NCI-H1417 treated with DMSO at 0.1 percent for 48 hours (cell line): Measurements from ENCODE around the gene SCAF1.

Experiments used
- DNase-seq: peaks from one replicate; lab custom pipeline; 2025; lab: John Stamatoyannopoulos, UW

Gene SCAF1

DNA sequence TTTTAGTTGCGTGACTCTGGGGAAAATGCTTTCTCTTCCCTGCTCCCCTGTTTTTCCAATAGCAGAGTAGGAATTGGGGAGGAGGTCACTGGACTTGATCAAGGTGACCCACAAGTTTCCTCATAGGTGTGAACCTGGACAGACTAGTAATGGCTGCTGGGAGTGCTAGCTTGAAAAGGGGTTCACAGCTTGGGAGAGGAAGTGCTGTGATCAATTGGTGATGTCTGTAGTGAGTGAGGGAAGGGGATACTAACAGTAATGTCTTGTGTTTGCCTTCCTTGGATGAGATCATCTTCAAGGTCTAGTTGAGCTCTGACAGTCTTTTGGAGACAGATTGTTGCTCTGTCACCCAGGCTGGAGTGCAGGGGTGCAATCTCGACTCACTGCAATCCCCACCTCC, 25.5 kb downstream of the SCAF1 start:
- DNase-seq, result no peak

DNA sequence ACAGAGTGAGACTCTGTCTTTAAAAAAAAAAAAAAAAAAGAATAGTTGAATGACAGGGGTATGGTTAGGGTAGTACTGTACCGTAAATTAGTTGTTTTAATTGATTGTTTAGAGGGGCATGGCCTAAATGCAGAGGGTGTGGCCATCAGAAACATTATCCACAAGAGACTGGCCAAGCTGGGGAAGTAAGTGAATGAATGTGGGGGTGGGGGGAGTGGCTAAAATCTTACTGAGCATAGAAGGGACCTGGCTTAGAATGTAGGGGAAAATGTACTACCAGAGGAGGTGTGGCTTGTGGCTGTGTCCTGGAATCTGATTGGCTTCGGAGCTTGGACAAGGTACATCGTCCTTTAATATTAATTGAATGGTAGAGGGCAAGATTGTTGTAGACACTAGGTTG, 27.5 kb downstream of the SCAF1 start:
- no peak for DNase-seq

- DNase-seq, result no peak
These were observed 30.3 kb downstream of the SCAF1 start for GRCh38 chr19:49672131-49672919.

DNA sequence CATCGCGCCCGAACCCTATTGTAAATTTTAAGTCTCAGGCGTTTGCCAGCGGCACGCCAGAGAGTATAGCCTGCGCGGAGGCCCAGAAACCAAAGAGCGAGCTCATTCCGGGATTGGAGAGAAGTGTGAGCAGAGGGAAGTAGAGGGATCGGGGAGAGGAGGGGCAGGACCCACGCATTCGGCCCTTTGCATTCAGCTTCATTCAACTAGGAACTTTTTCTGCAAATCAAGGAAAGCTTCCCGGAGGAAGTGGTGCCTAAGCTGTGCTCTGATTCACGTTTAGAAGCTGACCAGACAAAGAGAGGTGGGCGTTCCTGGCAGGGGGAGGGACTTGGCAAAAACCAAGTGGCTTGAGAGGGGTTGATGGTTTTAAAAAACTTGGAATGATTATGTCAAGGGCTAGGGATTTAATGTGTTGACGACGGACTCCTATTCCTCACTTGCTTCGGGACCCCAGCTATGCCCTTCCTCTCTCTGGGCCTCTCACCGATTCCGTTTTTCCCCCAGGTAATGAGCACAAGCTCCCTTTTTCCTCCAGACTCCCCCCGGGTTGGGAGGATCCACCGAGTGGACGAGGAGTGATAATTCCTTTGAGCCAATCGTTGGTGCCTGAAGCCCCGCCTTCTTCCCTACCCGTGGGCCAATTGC, 34.3 kb downstream of the SCAF1 start:
- DNase-seq, result no peak

DNA sequence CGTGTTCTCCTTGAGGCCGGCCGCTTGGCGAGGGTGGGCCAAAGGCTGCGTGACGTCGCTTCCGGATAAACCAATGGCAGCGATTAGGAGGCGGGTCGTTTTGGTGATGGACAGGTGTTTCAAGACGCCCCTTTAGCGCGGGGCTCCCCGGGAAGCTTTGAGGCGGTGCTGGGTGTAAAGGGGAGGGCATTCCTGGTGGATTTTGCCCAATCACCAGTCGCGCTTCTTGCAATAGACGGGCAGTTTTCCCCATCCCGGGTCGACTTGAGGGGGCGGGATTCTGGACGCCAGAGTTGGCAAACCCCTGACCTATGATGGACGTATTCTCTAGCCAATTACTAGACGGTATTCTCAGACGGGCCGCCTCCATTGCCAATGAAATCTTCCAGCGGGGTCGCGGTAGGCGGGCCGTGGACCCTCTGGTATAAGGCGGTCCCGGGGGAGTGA, 34.8 kb downstream of the SCAF1 start:
- peak; percentile 100 for DNase-seq

DNA sequence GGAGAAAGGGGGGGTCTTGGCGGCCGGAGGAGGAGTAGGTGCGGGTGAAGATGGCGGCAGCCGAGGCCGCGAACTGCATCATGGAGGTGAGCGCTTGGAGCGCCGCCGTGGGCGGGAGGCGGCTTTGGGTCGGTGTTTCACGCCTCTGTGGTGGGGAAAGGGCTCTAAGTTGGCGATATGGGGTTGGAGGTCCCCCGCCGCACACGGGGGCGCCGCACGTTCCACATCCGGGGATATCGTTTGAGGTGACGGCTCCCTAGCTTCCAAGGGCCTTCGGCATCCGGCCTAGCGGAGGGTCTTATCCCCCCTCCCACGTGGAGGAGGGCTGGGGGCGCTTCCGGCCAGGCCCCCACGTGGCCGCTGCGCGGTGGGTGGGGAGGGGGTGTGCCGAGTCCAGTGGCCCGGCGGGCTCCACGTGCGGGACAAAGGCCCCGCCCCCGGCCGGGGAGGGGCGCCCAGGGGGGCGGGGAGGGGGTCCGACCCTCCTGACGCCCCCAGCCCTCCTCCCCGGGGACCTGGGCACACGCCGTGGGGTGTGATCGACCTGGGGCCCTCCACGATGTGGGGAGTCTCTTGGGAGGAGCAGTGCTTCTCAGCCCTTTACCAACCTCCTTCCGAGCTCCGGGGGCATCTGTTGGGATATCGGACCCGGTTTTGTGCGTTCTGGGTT, 35.4 kb downstream of the SCAF1 start, which contains the start of gene PRMT1:
Gene PRMT1 (plus strand): TSS at position 41 of the 670 bp plus-strand sequence. CDS start 10 bp downstream, at position 51.
- no peak for DNase-seq

GRCh38 chr19:49677901-49678674, 36.1 kb downstream of the SCAF1 start:
- DNase-seq, result no peak

DNA sequence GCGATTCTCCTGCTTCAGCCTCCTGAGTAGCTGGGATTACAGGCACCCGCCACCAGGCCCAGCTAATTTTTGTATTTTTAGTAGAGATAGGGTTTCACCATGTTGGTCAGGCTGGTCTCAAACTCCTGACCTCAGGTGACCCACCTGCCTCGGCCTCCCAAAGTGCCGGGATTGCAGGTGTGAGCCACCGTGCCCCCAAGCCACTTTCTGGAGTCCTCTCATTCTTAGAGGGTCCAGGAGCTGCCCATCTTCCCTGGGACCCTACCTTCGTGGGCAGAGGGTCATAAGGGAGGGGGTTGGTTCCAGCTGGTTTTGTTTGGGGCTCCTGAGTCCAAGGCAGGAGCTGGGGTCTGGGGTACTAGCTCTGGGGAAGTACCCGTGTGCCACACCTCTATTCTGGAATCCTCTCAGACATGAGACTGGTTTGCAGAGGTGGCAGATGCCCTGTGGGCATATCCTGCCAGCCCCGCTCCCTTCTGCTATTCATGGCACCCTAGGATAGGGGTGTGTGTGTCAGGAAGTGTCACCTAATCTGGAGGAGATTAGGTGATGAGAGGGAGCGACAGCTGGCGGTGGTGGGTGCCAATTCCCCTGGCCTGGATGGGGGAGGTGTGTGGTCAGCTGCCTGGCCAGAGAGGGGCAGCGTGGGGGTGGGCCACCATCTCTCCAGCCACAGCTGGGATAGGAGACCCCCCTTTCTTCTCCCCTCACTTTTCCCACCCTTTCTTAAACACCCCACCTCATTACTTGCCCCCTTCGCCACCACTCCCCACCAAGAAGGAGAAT, 37.2 kb downstream of the SCAF1 start:
- no peak for DNase-seq

DNA sequence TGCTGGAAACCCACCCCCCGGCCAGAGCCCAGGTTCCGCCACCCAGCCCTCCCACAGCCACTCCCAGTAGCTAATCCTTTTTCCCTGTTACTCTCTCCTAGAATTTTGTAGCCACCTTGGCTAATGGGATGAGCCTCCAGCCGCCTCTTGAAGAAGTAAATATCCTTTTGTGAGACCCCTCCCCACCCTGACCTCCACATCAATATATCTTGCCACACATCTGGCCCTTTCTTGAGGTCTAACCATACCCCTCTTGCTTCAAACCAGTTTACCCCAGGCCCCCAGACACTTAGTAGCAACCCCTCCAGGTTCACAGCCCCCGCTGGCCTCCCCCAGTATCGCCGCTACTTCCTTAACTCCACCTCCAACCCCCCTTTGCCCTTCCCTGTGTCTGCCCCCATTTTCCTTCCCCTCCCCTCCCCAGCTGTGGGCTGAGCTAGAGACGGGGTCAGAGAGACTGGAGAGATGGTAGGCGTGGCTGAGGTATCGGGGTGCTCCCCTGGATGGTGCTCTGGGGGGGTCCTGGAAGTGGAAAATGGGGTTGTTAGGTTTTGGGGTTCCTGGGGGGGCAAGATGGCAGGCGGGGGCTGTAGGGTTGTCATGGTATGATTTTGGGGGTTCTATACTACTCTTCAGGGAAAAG, 37.9 kb downstream of the SCAF1 start:
- DNase-seq, result no peak

DNA sequence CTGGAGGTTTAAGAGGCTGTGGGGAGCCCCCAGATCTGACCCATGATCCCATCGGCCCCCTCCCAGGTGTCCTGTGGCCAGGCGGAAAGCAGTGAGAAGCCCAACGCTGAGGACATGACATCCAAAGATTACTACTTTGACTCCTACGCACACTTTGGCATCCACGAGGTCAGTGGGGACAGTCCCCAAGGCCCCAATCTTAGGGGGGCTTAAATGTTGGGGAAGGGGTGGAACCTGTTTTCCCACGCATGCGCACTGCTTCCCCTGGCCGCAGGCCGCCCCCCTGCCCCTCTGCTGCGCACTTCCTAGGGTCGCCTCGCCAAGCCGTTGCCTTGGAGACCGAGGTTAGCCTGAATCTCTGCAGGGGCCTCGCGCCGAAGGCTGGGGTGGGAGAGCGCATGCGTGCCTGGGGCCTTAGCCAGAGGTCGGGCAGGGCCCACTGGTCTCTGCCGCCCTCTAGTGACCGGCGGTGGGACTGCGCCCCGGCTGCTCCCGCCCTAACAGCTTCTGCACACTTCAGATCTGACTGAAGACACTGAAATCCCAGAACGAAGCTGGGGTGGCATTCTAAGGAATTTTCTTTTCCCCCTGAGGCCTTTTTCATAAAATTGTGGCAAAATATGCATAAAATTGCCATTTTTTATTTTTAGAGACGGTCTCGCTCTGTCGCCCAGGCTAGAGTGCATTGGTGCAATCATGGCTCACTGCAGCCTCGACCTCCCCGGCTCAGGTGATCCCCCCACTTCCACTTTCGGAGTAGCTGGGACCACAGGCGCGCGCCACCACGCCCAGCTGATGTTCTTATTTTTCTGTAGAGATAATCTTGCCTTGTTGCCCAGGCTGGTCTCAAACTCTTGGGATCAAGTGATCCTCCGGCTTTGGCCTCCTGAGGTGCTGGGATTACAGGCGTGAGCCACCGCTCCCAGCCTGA, 38.7 kb downstream of the SCAF1 start:
- peak; percentile 75 for DNase-seq

DNA sequence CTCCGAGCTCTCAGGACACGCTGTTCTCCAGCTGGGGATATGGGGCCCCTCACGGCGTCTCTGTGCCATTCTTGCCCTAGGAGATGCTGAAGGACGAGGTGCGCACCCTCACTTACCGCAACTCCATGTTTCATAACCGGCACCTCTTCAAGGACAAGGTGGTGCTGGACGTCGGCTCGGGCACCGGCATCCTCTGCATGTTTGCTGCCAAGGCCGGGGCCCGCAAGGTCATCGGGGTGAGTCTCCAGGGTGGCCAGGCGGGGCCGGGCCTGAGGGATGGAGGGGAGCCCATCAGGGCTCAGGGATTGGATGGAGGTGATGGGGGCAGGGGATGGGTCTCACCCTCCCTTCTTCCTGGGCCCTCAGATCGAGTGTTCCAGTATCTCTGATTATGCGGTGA, 39.8 kb downstream of the SCAF1 start:
- no peak for DNase-seq

DNA sequence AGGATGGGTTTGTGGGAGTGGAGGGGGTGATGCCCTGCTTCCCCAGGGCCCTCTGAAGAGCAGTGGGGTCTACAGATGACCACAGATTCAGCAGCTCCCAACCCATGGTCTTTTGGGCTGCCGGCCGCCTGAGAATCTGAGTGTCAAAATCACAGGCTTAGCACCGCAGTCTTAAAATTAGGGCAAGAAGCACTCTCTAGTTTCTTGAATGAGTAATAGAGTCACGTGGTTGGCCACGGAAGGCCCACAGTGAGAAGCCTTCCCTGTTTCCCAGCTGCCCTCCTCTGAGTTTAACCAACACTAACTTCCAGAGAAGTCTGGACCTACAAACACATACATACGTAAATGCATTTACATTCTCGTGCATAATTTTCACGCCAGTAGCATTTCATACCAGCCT, 40.3 kb downstream of the SCAF1 start:
- no peak for DNase-seq

DNA sequence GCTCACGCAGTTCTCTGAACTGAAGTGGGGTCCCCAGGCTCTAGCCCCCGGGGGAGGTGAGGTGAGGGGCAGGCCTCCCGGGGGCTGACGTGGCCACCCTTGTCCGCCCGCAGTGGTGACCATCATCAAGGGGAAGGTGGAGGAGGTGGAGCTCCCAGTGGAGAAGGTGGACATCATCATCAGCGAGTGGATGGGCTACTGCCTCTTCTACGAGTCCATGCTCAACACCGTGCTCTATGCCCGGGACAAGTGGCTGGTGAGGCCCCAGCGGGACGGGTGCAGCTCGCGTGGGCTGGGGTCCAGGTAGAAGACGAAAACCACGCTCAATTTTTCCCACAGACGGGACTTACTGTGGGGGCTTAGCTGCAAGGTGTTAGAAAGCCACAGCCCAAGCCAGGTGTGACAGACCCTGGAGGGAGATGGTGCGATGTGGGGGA, 41.8 kb downstream of the SCAF1 start:
- no peak for DNase-seq

- no peak for DNase-seq
These were observed 42.4 kb downstream of the SCAF1 start for GRCh38 chr19:49684251-49684982.

DNA sequence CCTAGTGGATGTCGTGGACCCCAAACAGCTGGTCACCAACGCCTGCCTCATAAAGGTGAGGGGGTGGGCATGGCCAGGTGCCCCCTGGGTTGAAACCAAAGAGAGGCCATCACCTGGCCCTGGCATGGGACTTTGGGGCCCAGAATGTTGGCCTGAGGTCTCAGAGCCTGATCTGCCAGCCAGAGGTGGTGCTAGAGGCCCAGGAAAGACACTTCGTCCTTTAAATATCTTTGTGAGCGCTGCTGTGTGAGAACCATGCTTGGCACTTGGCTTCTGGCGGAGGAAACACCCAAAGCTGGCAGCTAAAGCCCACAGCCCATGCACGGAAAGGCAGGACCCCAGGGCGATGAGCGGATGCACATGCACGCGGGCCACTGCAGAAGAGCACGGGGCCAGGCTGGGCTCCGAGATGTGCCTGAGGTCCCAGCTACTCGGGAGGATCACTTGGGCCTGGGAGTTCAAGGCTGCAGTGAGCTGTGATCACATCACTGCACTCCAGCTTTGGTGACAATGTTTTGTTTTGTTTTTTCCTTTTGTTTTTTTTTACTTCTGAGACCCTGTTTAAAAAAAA, 43.1 kb downstream of the SCAF1 start:
- DNase-seq, result no peak

- DNase-seq, result no peak
These were observed 43.9 kb downstream of the SCAF1 start for GRCh38 chr19:49685845-49686332.

DNA sequence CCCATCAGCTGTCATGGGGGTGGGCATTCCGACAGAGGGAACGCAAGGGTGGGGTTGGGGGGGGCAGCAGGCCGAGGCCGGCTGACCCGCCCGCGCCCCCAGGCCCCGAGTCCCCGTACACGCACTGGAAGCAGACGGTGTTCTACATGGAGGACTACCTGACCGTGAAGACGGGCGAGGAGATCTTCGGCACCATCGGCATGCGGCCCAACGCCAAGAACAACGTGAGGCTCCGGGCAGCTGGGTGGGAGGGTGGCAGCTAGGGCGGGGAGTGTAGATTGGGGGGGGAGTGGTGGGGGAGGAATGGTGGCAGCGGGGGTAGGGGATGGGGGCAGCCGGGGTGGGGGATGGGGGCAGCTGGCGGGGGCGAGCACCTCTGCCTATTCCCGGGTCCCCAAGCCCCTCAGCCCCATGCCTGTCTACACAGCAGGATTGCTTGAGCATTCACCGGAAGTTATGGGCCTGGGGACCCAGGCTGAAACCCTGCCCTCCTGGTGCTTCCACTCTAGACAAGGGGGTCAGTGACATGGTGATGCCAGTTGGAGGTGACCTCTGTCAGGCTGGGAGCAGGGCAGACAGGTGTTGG, 44.6 kb downstream of the SCAF1 start:
- DNase-seq, result no peak

DNA sequence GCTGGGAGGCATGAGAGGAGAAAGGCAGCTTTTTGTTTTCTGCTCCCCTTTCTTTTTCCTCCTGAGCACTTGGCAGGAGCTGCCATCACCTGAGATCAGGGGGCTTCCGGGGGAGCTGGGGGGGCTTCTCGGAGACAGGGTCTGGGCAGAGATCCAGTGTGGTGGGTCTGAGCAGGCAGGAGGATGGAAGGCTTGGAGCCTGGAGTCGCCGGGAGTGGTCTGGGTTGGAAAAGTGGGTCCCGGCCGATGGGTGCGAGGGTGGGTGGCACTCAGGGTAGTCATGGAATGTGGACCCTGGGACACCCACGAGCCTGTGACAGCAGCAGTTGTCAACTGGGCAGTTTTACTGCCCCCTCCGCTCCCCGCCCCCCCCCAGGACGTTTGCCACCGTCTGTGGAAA, 45.1 kb downstream of the SCAF1 start:
- DNase-seq, result no peak
